Measurements from ENCODE around the gene ANKRD9. TPM values are rescaled to one million over a fixed set of nuclear protein-coding genes. Genes with fewer than 3 reads are reported as not detected.
"Not testable (repeated sequence)": the region's sequence is repeated elsewhere in the genome, so short reads cannot be mapped to it uniquely, and the experiment has no call there.

ANKRD9 gene
- total and polyA plus RNA-seq, 10 of the 15 experiments (the other 5 are each of a cell fraction or from before 2014, with no cell fraction given), result 0.03 to 3.6 (median 0.49) TPM

- Histone ChIP-seq H2AFZ (ENCODE audit: control insufficient read depth, low read depth, low read length) (no peak overlapping the region), H3K9me3 (replicated peaks; ENCODE audit: control insufficient read depth, insufficient read depth, low read length) (no peaks in the 10 kb centered on the region; the same call in 2 of the 3 replicates), H3K27ac (ENCODE audit: control insufficient read depth, insufficient read depth) (no peak overlapping the region), H3K27me3 (replicated peaks in 1 of 2; ENCODE audit: control insufficient read depth in 2 of 2, insufficient read depth in 2 of 2, low read length in 1 of 2) (peaks cover 8 to 16% of the 10 kb centered on the region in 2 experiments), H4K20me1 (ENCODE audit: control insufficient read depth, insufficient read depth) (no peaks in the 10 kb centered on the region; the same call in 1 of the 2 replicates), H3K4me3 (no peak overlapping the region), H3K4me1 (ENCODE audit: control insufficient read depth, insufficient read depth, low read length) (no peaks in the 10 kb centered on the region), H3K4me2 (ENCODE audit: control insufficient read depth, insufficient read depth) (no peak overlapping the region), H3K9ac (ENCODE audit: control insufficient read depth, insufficient read depth, low read length) (no peak overlapping the region), H3K79me2 (ENCODE audit: control insufficient read depth, insufficient read depth, low read length) (no peaks in the 10 kb centered on the region), H3K36me3 (ENCODE audit: control insufficient read depth in 2 of 2, insufficient read depth in 2 of 2, low read length in 1 of 2) (no peaks in the 10 kb centered on the region)
- ChIA-PET RAD21 (ENCODE audit: unreplicated experiment) (no interaction called here), CTCF (interaction anchor here (0.6 kb wide), 1 partner anchor 435 kb away, joined by 3 read pairs; no protein-coding TSS in a partner anchor), POLR2A (interaction anchor here (0.7 kb wide), 1 partner anchor 233 kb away, joined by 7 read pairs; no protein-coding TSS in a partner anchor), SMC1A (ENCODE audit: uncharacterized antibody, unreplicated experiment) (no interaction called here)
- no TSS peak for BruUV-seq (replicated peaks)
- FAIRE-seq, result no peak
- in situ Hi-C loops (cut with MboI), result no loop called here
- DNase-seq (ENCODE audit: low read depth, low spot score), result no peak
- ATAC-seq, result no peak
- 82% methylated on average over 9 of the region's 10 CpGs for WGBS (ENCODE audit: insufficient coverage, insufficient replicate concordance, low lambda C conversion rate, missing lambda C conversion rate)
- TF ChIP-seq ZBTB4 (CRISPR knock-in tag; IDR thresholded peaks at IDR 0.05) (no peak), TCF3 (IDR thresholded peaks at IDR 0.05; ENCODE audit: borderline replicate concordance, insufficient read depth, low read depth, low read length) (no peak), PML (IDR thresholded peaks at IDR 0.05; ENCODE audit: low read length) (no peak), TCF12 (IDR thresholded peaks at IDR 0.05; ENCODE audit: low read depth, low read length) (no peak), RELB (IDR thresholded peaks at IDR 0.05; ENCODE audit: low read depth) (no peak), SIN3A (IDR thresholded peaks at IDR 0.05; ENCODE audit: low read depth, low read length) (no peak)
- intact Hi-C loops (cut with micrococcal nuclease; ENCODE audit: unreplicated experiment), result no loop called here
These were observed 32.2 kb upstream of the ANKRD9 start for GRCh38 chr14:102541771-102542170.

- peaks cover 8 to 16% of the 10 kb centered on the region in 2 experiments for H3K27me3 ChIP-seq (replicated peaks in 1 of 2; ENCODE audit: control insufficient read depth in 2 of 2, insufficient read depth in 2 of 2, low read length in 1 of 2)
- BruUV-seq (replicated peaks); H3K9me3 ChIP-seq (replicated peaks; ENCODE audit: control insufficient read depth, insufficient read depth, low read length); H3K4me3 ChIP-seq; ATAC-seq; RAD21 ChIA-PET (ENCODE audit: unreplicated experiment); H3K36me3 ChIP-seq (ENCODE audit: control insufficient read depth in 2 of 2, insufficient read depth in 2 of 2, low read length in 1 of 2); H3K4me2 ChIP-seq (ENCODE audit: control insufficient read depth, insufficient read depth); FAIRE-seq; H3K27ac ChIP-seq (ENCODE audit: control insufficient read depth, insufficient read depth); in situ Hi-C loops (cut with MboI); H2AFZ ChIP-seq (ENCODE audit: control insufficient read depth, low read depth, low read length); H3K4me1 ChIP-seq (ENCODE audit: control insufficient read depth, insufficient read depth, low read length); DNase-seq (ENCODE audit: low read depth, low spot score); SMC1A ChIA-PET (ENCODE audit: uncharacterized antibody, unreplicated experiment); H3K9ac ChIP-seq (ENCODE audit: control insufficient read depth, insufficient read depth, low read length); intact Hi-C loops (cut with micrococcal nuclease; ENCODE audit: unreplicated experiment); H3K79me2 ChIP-seq (ENCODE audit: control insufficient read depth, insufficient read depth, low read length); H4K20me1 ChIP-seq (ENCODE audit: control insufficient read depth, insufficient read depth): not testable (repeated sequence)
- 69% methylated on average over 13 of the region's 14 CpGs for WGBS (ENCODE audit: insufficient coverage, insufficient replicate concordance, low lambda C conversion rate, missing lambda C conversion rate)
- CTCF ChIA-PET, result interaction anchor here (0.6 kb wide), 1 partner anchor 434 kb away, joined by 3 read pairs; no protein-coding TSS in a partner anchor
- POLR2A ChIA-PET, result interaction anchor here (0.7 kb wide), 1 partner anchor 233 kb away, joined by 7 read pairs; no protein-coding TSS in a partner anchor
These were observed 31.5 kb upstream of the ANKRD9 start for GRCh38 chr14:102541029-102541491.

Data from GM12878 (cell line).